Glomerular endothelial cell (primary cell): ENCODE measurements around the gene AARS2. TPM values are rescaled to one million over a fixed set of nuclear protein-coding genes. Genes with fewer than 3 reads are reported as not detected.
"Not testable (repeated sequence)": the region's sequence is repeated elsewhere in the genome, so short reads cannot be mapped to it uniquely, and the experiment has no call there.

Experiments used
- DNase-seq: peaks from one replicate; pipeline ENCODE4 v3.0.0-alpha.2; 2011; ENCODE audit warnings: low read depth, low spot score; ENCODE audit errors: extremely low read depth
- total RNA-seq: library from RNA; depleted of rRNA; stranded (reverse); fragments of >200 nt; gene quantifications from 2 replicates; pipeline ENCODE4 v1.2.3, GENCODE V29; 2015

The AARS2 gene
- 12.4 and 12.6 TPM in 2 replicates for total RNA-seq

GRCh38 chr6:44312901-44313788 is at the start of gene AARS2:
Gene AARS2, minus strand, starts transcription at chr6:44313347. Its CDS starts 24 bp downstream, at chr6:44313323.
- DNase-seq = peak; percentile 45

DNA sequence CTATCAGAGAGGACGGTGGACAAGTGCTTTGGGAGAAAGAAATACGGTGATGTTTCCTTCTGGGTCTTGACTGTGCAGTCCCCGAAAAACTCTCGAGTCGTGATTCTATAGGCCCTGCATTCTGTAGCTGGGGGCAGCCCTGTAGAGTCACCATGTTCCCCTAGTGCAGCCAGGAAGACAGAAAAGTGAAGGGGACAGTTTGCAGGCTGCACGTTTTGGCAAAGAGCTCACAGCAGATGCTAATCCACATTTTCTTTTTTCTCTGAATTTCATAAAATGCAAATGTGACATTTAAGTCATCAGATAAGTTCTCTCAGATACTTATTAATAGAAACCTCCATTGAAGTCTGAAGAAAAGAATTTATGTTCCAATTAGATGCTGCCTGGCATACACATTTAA is 48.8 kb upstream of the AARS2 start:
- DNase-seq = no peak

- no peak for DNase-seq
These were observed 46.8 kb upstream of the AARS2 start for GRCh38 chr6:44359973-44360372.

DNA sequence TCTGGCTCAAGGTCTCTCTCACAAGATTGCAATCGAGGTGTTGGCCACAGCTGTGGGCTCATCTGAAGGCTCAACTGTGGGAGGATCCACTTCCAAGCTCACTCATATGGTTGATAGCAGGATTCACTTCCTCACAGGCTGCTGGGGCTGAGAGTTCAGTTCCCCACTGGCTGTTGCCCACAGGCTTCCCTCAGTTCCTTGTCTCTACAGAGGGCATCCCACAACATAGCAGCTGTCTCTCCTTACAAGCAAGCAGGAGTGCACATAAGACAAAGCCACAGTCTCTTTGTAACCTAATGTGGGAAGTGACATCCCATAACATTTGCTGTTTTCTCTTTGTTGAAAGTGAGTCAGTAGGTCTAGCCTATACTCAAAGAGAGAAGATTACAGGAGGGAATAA is 43.3 kb upstream of the AARS2 start:
- no peak for DNase-seq

GRCh38 chr6:44355640-44356039 is 42.5 kb upstream of the AARS2 start:
- no peak for DNase-seq

GRCh38 chr6:44353336-44353735 is 40.2 kb upstream of the AARS2 start:
- DNase-seq = no peak

DNA sequence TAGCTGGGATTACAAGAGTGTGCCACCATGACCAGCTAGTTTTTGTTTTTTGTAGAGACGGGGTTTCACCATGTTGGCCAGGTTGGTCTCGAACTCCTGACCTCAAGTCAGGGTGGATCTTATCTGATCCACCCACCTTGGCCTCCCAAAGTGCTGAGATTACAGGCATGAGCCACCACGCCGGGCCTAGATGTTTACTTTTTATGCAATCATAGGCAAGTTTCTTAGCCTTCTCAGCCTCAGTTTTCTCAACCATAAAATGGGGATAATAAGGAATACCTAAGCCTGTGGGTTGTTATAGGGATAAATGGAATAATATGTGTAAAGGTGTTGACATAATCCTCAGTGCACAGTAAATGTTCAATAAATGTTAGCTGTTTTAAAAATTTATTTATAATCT is 39.1 kb upstream of the AARS2 start:
- DNase-seq = no peak

- DNase-seq = not testable (repeated sequence)
These were observed 37.5 kb upstream of the AARS2 start for GRCh38 chr6:44350650-44350994.

DNA sequence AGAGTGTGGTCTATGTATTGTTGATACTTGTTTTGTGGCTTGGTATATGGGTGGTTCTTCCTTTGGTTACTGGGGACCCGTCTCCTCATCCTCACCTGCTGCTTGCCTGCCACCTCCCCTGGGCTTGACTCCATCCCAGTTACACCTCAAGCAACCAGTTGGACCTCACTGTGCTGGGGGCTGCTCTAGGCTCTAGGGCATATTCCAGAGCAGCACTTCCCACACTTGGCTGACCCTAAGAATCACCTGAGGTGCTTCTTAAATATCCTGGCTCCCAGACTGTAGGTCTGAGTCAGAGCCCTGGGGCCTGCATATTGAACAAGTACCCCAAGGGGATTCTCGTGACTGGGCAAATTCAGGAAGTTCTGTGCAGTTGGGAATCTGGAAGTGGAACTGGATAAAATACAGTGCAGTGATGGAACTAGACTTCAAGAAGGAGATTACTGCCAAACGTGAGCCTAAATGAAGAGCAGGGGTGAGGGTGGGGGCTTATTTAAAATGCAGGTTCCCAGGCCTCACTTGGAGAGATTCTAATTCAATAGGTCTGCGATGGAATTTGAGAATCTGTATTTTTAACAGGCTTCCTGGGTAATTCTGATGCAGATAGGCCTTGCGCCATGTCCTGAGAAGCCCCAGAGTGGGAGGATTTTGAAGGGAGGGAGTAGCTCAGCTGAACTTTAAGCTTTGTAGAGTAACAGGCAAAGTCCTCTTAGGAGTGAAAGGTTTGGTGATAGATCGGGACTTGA is 36.9 kb upstream of the AARS2 start:
- no peak for DNase-seq

DNA sequence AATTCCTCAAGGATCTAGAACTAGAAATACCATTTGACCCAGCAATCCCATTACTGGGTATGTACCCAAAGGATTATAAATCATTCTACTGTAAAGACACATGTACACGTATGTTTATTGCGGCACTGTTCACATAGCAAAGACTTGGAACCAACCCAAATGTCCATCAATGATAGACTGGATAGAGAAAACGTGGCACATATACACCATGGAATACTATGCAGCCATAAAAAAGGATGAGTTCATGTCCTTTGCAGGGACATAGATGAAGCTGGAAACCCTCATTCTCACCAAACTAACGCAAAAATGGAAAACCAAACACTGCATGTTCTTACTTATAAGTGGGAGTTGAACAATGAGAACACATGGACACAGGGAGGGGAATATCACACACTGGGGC is 33.7 kb upstream of the AARS2 start:
- DNase-seq = not testable (repeated sequence)

- no peak for DNase-seq
These were observed 29.3 kb upstream of the AARS2 start, which contains the start of gene SPATS1 for GRCh38 chr6:44342489-44342888. Gene SPATS1, plus strand, starts transcription at chr6:44342650. Its CDS starts 446 bp downstream, at chr6:44343096.

DNA sequence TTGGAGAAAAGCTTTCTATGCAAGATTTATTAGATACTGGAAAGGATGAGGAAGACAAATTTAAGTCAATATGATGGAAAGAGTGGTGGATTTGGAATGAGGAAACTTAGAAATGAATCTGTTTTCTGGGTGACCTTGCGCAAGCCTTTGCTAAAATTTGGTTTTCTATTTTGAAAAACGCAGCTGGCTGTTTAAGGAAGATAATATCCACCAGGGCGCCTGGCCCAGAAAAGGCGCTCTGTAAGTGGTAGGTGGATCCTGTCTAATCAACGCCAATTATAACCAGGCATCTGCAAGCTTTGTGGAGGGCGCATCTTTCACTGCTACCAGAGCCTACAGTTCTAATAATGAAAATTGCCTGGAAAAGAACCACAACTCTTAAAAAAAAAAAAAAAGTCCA is 28.9 kb upstream of the AARS2 start:
- no peak for DNase-seq

GRCh38 chr6:44341095-44341890 is 28.1 kb upstream of the AARS2 start:
- DNase-seq = no peak

- no peak for DNase-seq
These were observed 26.8 kb upstream of the AARS2 start for GRCh38 chr6:44339763-44340625.

DNA sequence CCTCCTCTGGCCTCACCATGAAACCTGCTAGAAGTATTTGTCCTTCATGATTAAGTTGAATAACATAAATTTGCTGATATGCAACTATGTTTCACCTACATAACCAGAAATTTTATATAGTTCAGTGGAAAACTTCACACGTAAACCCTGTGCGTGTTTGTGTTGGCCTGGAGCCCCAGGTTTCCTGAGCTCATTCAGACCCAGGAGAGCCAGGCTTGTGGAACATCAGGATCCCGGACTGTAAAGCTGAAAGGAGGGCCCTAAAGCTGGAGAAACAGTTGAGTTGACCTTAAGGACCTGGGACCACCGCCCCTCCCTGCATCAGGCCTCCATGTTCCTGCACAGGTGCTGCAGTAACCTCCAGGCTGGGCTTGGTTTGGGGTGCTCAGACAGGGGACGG is 26.2 kb upstream of the AARS2 start:
- DNase-seq = no peak

DNA sequence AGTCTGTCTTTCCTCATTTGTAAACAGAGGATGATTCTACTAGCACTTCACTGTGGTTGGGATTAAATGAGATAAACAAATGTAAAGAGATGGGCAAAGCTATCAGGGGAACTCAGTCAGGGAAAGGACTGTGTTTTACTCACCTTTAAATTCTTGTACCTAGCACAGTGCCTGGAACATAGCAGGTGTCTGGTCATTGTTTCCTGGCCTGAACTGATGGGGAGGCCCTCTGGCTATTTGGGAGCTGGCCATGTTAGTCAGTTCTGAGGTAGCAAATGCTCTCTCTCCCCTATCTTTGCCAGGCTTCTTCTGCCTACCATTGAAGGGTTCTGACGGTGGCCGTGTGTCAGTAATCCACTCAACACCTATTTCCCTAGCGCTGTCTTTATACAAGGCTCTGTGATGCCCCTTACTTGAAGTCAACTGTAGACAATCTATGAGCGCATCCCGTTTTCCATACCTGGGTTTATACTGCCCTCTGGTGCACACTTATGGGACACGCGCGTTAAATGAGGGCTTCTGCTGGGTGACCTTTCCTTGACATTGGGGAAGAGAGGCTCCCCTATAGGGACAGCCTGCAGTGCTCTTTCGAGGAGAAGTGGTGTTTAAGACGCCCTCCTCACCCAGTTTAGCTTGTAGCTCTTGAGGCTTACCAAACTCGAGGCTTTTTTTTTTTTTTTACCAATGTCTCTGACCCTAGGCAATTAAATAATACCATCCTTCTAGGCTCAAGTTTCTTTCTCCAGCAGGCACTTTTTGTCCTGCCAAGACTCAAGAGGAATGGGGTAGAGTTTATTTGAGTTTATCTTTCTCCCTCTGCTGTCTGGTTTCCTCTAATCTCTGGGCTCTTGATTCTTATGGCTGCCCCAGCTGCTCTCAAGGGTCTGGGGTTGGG is 25.3 kb upstream of the AARS2 start:
- peak; percentile 23 for DNase-seq

- DNase-seq = no peak
These were observed 22.5 kb upstream of the AARS2 start for GRCh38 chr6:44335631-44336030.

DNA sequence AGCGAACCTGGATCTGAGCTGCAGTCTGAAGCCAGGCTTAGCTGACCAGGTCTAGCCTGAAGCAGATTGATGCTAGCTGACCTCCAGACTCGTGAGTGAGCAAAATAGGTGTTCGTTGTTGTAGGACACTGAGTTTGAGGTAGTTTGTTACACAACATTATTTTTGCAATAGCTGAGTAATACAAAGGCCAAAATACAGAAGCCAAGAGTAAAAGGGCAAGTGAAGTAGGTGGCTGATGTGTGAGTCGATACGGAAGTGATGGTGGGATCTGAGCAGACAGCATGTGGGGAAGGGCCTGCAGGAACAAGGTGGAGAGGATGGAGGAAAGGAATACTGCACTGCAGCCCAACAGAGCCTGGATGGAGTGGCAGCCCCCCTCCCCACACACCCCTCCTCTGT is 20.8 kb upstream of the AARS2 start:
- no peak for DNase-seq

DNA sequence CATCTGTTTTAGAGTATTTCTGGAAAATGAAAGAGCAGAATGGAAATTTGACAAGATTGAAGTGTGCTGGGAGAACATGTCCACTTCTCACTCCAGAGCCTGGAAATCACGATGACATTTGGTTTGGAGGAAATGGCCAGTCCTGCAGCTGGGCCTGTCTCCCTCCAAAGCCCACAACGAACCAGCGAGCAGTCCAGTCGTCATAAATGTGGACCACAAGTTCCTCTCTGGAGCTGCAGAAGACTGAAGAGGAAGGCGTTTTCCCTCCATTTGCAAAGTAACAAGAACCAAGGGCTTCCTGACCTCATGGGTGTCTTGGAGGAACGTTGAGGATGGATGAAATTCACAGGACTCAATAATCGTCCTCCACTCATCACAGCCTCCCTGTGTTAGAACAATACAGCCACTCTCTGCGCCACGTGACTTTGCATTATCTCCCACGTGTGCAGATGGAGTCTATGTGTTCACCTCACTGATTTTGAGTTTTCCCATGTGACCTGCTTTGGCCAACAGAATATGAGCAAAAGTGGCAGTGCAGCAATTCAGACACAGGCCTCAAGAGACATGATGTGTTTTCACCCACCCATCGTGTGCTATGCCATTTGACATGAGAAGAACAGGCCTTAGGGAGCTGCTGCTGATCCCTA is 20.2 kb upstream of the AARS2 start:
- no peak for DNase-seq
